ENCODE results near the gene VTCN1. TPM values are rescaled to one million over a fixed set of nuclear protein-coding genes. Genes with fewer than 3 reads are reported as not detected.

The VTCN1 gene
- total and polyA plus RNA-seq, 2 of the 8 experiments (the other 6 are each of a cell fraction or from before 2014, with no cell fraction given), result 0.32 TPM; not detected in 1

- Histone ChIP-seq H3K4me2 (ENCODE audit: insufficient read depth in 1 of 2, low read depth in 2 of 2, low read length in 2 of 2) (no peak overlapping the region), H4K5ac (ENCODE audit: insufficient read length, low read depth, low read length) (no peak overlapping the region), H2BK15ac (ENCODE audit: low read length) (no peak overlapping the region), H3K79me1 (ENCODE audit: low read depth, low read length) (no peaks in the 10 kb centered on the region), H3K56ac (replicated peaks; ENCODE audit: insufficient read length, low read depth, low read length) (no peak overlapping the region), H3K4ac (replicated peaks; ENCODE audit: insufficient read length, low read depth, low read length) (no peak overlapping the region), H3K23me2 (ENCODE audit: low read depth, low read length) (no peaks in the 10 kb centered on the region), H3K27ac (ENCODE audit: low read depth, low read length) (no peak overlapping the region), H3K23ac (ENCODE audit: insufficient read length) (no peak overlapping the region), H3K27me3 (replicated peaks in 1 of 4; ENCODE audit: control insufficient read depth in 3 of 4, extremely low read depth in 1 of 4, insufficient read depth in 3 of 4, low read length in 3 of 4) (no peaks in the 10 kb centered on the region; a peak in 1 of 7 replicates), H3K9ac (replicated peaks in 1 of 4; ENCODE audit: extremely low read depth in 1 of 4, low read depth in 3 of 4, low read length in 3 of 4) (no peak overlapping the region), H3K4me1 (replicated peaks in 1 of 4; ENCODE audit: control insufficient read depth in 3 of 4, insufficient read depth in 4 of 4, low read length in 3 of 4) (peaks cover 0 to 8% (median 2%) of the 10 kb centered on the region in 4 experiments; a peak in 5 of 7 replicates), H2AFZ (ENCODE audit: low read length) (no peak overlapping the region), H2BK12ac (ENCODE audit: low read depth, low read length) (no peak overlapping the region), H4K20me1 (replicated peaks in 1 of 2; ENCODE audit: control insufficient read depth in 1 of 2, insufficient read depth in 2 of 2, low read length in 2 of 2) (no peaks in the 10 kb centered on the region), H4K91ac (replicated peaks; ENCODE audit: insufficient read length, low read length) (no peak overlapping the region), H3K18ac (ENCODE audit: extremely low read depth, low read length) (no peak overlapping the region), H2BK120ac (replicated peaks; ENCODE audit: low read depth, low read length) (no peak overlapping the region), H3K36me3 (ENCODE audit: control insufficient read depth in 2 of 4, insufficient read depth in 4 of 4, low read length in 3 of 4) (no peaks in the 10 kb centered on the region), H3K79me2 (ENCODE audit: control insufficient read depth in 1 of 2, insufficient read depth in 2 of 2, low read length in 2 of 2) (no peaks in the 10 kb centered on the region), H4K8ac (ENCODE audit: extremely low read depth, insufficient read depth, low read length) (no peak overlapping the region), H3K14ac (ENCODE audit: insufficient read length) (no peak overlapping the region), H2BK5ac (ENCODE audit: low read depth, low read length) (no peak overlapping the region), H3K4me3 (ENCODE audit: extremely low read depth in 1 of 4, insufficient read depth in 2 of 4, low read depth in 3 of 4, low read length in 4 of 4) (no peak overlapping the region), H3K9me3 (ENCODE audit: insufficient read depth in 2 of 2, low read depth in 1 of 2, low read length in 1 of 2) (peaks cover 0 to 3% of the 10 kb centered on the region in 2 experiments; a peak in 1 of 4 replicates), H2AK5ac (ENCODE audit: low read depth, low read length) (no peak overlapping the region), H2BK20ac (ENCODE audit: low read length) (no peak overlapping the region)
- POLR2A ChIA-PET (ENCODE audit: partially characterized antibody), result no interaction called here
- DNase-seq (ENCODE audit: low read depth in 1 of 2, low spot score in 2 of 2) (no peak), FAIRE-seq (no peak)
- CTCF ChIA-PET (ENCODE audit: partially characterized antibody), result no interaction called here
- 94% methylated on average over 2 of the region's 2 CpGs; no CpG with 5 or more reads in 1 of the 2 experiments for WGBS, 2 experiments (ENCODE audit: extremely low coverage in 1 of 2, insufficient coverage in 1 of 2, insufficient read length in 1 of 2, insufficient replicate concordance in 2 of 2, low coverage in 1 of 2, low lambda C conversion rate in 2 of 2, missing lambda C conversion rate in 1 of 2)
- TF ChIP-seq RAD21 (IDR thresholded peaks at IDR 0.05 in 1 of 2, conservative IDR thresholded peaks at IDR 0.05 in 1 of 2; ENCODE audit: low read depth in 2 of 2, low read length in 2 of 2) (no peak), CHD1 (IDR thresholded peaks at IDR 0.05; ENCODE audit: low read depth, low read length) (no peak), BCL11A (IDR thresholded peaks at IDR 0.05; ENCODE audit: low read depth in 2 of 2, low read length in 2 of 2) (no peak), EGR1 (IDR thresholded peaks at IDR 0.05; ENCODE audit: borderline replicate concordance, low read depth, low read length) (no peak), JUND (IDR thresholded peaks at IDR 0.05; ENCODE audit: low read length) (no peak), RFX5 (IDR thresholded peaks at IDR 0.05; ENCODE audit: borderline replicate concordance, low read depth, low read length) (no peak), CTCF (IDR thresholded peaks at IDR 0.05; ENCODE audit: control extremely low read depth in 1 of 3, insufficient read depth in 1 of 3, low read depth in 1 of 3, low read length in 3 of 3) (no peak)
Observed at GRCh38 chr1:117244971-117245370, 34.2 kb upstream of the VTCN1 start.

Measured in H1 (cell line).